ENCODE data around the gene STYXL2. TPM values are rescaled to one million over a fixed set of nuclear protein-coding genes. Genes with fewer than 3 reads are reported as not detected.
A peak's percentile ranks its signal among the peaks of the same experiment; 100 is the strongest.

The STYXL2 gene
- total and polyA plus RNA-seq, 8 donors, result 0.02 to 0.37 (median 0.12) TPM; not detected in 5

GRCh38 chr1:167116174-167116573 is 22.3 kb downstream of the STYXL2 start:
- ATAC-seq (no peak), FAIRE-seq (no peak), DNase-seq (no peak)
- H3K4me3 ChIP-seq, result no peak overlapping the region
- intact Hi-C loops (cut with DNase I), result no loop called here
- H3K4me1 ChIP-seq, result no peaks in the 10 kb centered on the region
- 19 to 23% methylated on average over 1 of the region's 1 CpG for WGBS, 2 donors
- no peak overlapping the region for H3K27ac ChIP-seq
- no peak for TF ChIP-seq CTCF (IDR thresholded peaks at IDR 0.05)
- H3K36me3 ChIP-seq, result no peaks in the 10 kb centered on the region
- H3K27me3 ChIP-seq, result no peaks in the 10 kb centered on the region
- no peaks in the 10 kb centered on the region for H3K9me3 ChIP-seq

DNA sequence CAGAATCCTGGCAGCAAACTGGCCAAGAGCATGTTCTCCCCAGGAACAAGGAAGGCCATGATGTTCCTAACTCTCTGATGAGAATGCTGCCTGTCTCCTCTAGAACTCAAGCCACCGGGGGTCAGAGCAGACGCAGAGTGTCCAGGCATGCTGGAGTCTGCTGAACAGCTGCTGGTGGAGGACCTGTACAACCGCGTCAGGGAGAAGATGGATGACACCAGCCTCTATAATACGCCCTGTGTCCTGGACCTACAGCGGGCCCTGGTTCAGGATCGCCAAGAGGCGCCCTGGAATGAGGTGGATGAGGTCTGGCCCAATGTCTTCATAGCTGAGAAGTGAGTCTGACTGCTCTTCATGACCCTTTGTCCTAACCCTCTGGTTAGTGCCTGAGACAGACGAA is 23.4 kb downstream of the STYXL2 start:
- Histone ChIP-seq H3K27ac (no peak overlapping the region), H3K9me3 (no peaks in the 10 kb centered on the region), H3K36me3 (no peaks in the 10 kb centered on the region), H3K4me3 (no peak overlapping the region), H3K4me1 (no peaks in the 10 kb centered on the region), H3K27me3 (no peaks in the 10 kb centered on the region)
- DNase-seq, result no peak
- TF ChIP-seq CTCF (IDR thresholded peaks at IDR 0.05), result no peak
- no peak for ATAC-seq
- WGBS, 2 donors, result 90 to 95% methylated on average over 9 of the region's 9 CpGs
- intact Hi-C loops (cut with DNase I), result no loop called here
- no peak for FAIRE-seq

DNA sequence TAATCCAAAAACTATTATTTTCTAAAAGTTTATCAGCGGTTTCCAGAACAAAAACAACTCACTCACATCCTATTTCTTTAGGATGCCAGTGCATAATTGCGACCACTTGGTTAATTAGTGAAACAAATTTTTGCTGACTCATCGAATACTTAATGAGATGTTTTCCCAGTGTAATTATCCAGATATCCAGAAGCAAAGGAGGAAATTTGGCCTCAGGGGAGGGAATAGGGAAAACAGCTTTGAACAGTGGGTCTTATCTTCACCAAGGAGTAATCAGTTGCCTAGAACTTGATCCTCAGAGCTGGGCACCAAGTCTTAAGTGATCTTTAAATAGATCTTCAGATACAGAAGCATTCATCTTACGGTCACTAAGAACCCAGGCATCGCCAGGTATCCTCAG is 24.3 kb downstream of the STYXL2 start:
- DNase-seq (no peak), ATAC-seq (no peak), FAIRE-seq (no peak)
- no peaks in the 10 kb centered on the region for H3K27me3 ChIP-seq
- no peak for TF ChIP-seq CTCF (IDR thresholded peaks at IDR 0.05)
- 78 to 82% methylated on average over 5 of the region's 5 CpGs for WGBS, 2 donors
- no peaks in the 10 kb centered on the region for H3K36me3 ChIP-seq
- intact Hi-C loops (cut with DNase I), result no loop called here
- no peak overlapping the region for H3K27ac ChIP-seq
- H3K4me3 ChIP-seq, result no peak overlapping the region
- H3K4me1 ChIP-seq, result no peaks in the 10 kb centered on the region
- no peaks in the 10 kb centered on the region for H3K9me3 ChIP-seq

- Histone ChIP-seq H3K4me1 (no peaks in the 10 kb centered on the region), H3K27ac (no peak overlapping the region), H3K27me3 (no peaks in the 10 kb centered on the region), H3K9me3 (no peaks in the 10 kb centered on the region), H3K36me3 (no peaks in the 10 kb centered on the region), H3K4me3 (no peak overlapping the region)
- 95 to 100% methylated on average over 3 of the region's 3 CpGs for WGBS, 2 donors
- no peak for TF ChIP-seq CTCF (IDR thresholded peaks at IDR 0.05)
- ATAC-seq (no peak), DNase-seq (no peak), FAIRE-seq (no peak)
- intact Hi-C loops (cut with DNase I), result no loop called here
These were observed 25.8 kb downstream of the STYXL2 start for GRCh38 chr1:167119696-167120095.

DNA sequence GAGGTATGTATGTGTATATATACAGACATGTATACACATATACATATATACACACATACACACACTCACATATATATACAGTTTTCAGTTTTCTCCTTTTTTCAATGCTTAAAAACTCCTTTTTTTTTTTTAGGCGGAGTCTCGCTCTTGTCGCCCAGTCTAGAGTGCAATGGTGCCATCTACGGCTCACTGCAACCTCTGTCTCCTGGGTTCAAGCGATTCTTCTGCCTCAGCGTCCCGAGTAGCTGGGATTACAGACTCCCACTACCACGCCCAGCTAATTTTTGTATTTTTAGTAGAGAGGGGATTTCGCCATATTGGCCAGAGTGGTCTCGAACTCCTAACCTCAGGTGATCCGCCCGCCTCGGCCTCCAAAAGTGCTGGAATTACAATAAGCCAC is 27.0 kb downstream of the STYXL2 start:
- Histone ChIP-seq H3K36me3 (no peaks in the 10 kb centered on the region), H3K4me1 (no peaks in the 10 kb centered on the region), H3K27me3 (no peaks in the 10 kb centered on the region), H3K9me3 (no peaks in the 10 kb centered on the region), H3K4me3 (peak overlapping the region; percentile 12 to 44 (median 26)), H3K27ac (no peak overlapping the region)
- FAIRE-seq (no peak), DNase-seq (no peak), ATAC-seq (no peak)
- TF ChIP-seq CTCF (IDR thresholded peaks at IDR 0.05), result no peak
- intact Hi-C loops (cut with DNase I), result no loop called here
- WGBS, 2 donors, result 55 to 57% methylated on average over 13 of the region's 13 CpGs
